HG02973 (cell line): ENCODE results near the gene PPP1R17.

Experiments
- ATAC-seq: cut with Tn5 transposase; IDR thresholded peaks from one replicate; pipeline ENCODE4 v1.9.1; 2021; ENCODE audit warnings: moderate library complexity; ENCODE audit not compliant: unreplicated experiment

The PPP1R17 gene

DNA sequence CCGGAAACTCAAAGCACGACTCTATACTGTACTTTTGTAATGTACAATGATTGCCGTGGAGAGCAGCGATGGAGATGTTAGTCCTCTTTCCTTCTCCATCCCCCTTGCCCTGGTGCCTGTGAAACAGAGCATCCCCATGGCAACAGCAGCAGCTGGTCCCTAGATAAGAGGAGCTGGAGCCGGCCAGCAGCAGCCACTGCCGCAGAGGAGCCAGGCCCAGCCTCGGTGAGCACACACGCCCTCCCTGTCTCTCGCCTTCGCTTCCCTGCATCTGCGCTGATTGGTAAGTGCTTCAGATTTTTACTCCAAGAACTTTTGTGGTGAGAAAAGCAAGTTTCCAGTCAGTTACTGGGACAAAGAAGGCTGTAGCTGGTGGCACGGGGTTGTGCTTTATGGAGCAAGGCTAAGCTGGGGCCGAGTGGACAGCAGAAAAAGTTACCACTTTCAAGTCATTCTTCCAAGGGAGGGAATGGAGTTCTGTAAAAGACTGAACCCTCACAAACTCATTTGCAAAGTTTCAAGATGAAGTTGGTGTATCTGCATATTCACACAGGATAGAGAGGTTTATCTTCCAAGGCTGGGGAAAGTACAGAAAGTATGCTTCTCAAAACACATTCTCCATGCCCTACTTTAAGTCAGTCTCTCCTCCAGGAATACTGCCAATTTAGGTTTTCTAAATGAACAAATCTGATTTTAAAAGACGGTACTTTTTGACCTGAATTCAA lies at the start of gene PPP1R17:
Gene PPP1R17 (plus strand): TSS at position 192 of the 725 bp plus-strand sequence. CDS start 5,227 bp downstream, outside the sequence.
- ATAC-seq = no peak

DNA sequence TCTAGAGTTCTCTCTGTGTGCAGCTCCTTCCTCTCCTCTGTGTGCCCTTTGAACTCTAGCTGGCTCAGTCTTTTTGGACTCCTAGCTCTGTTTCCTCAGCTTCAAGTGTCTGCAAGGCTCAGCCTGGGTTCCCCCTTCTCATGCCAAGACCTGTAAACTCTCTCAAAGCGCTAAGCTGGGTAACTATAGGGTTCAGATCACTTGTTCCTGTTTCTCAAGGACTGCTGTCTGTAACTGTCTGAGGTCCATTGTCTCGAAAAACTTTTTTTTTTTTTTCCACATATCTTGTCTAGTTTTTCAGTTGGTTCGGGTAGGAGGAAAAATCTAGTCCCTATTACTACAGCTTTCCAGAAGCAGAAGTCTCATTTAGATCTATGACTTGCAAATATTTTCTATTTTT lies 46.6 kb upstream of the PPP1R17 start:
- ATAC-seq = no peak

DNA sequence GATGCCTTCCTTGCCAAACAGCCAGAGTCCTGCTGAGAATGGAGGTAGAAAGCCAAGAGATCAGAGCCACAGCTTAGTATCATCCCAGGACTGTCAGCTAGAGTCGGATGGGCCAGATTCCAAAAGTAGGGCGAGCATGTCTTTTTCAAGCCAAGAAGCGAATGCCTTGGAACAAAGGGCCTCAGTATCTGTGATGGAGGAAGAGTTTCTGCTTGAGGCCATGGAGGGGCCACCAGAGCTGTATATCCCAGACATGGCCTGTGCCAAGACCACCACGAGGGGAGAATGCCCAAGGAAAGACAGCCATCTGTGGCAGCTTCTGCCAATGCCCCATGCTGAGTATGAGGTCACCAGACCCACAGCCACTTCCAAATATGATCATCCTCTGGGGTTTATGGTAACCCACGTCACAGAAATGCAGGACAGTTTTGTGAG lies 44.3 kb upstream of the PPP1R17 start:
- no peak for ATAC-seq

DNA sequence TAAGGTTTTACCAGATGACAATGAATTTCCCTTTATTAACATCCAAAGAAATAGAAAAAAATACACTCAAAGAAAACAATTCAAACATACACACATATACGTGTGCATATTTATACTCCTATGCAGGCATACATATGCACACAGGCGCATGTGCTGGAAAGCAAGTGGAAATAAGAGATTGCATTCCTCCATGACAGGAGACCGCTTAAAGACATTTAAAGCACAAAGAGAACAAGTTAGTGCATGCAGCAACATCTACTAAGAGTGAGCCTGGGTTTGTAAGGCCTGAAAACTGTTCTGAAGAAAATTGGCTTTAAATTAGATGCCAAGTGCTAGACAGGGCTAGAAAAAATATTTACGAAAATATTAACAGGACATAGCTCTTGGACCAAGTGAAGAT lies 40.1 kb upstream of the PPP1R17 start:
- ATAC-seq = no peak

DNA sequence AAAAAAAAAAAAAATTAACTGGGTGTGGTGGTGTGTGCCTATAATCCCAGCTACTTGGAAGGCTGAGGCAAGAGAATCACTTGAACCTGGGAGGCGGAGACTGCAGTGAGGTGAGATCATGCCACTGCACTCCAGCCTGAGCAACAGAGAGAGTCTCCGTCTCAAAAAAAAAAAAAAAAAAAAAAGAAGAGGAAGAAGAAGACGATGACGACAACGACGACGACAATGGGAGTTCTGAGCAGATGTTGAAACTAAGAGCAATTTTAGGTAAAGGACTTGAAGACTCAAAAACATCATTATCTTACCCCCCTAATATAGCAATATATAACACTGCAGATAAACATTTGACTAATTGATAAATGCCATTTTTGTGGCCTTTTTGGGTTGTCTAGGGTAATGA lies 39.5 kb upstream of the PPP1R17 start:
- no peak for ATAC-seq

DNA sequence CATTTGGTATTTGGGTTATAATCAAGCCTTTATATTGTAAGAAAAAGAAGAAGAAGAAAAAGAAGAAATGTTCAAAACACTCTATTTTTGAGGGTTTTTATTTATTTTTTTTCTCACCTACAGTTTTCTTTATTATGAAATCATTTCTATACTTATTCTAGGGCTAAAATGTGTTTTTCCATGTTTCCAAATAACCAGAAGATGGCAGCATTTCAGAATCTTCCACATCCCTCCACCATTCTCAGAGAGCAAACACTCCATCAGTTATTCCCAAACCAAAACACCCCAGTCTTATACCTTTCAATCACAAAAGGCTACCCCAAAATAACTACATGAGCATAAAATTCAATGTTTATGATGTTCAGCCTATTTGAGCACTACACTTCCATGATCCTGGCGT lies 38.7 kb upstream of the PPP1R17 start:
- ATAC-seq = no peak

DNA sequence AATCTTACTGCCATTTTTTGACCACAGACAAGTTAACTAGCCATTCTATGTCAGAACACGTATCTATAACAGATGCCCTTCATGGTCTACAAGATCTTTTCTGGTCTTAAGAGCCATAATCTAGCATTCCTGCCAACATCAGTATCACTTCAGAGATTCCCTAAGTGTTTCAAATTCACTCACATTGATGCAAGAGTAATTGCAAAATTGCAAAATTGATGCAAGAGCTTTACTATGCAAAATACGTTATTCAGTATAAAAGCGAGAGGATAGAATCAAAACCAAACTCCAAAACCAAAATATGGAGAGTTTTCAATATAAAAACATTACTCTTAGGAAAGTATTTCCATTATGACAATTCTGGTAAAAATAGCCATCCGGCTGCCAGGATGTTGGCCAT lies 38.1 kb upstream of the PPP1R17 start:
- no peak for ATAC-seq

DNA sequence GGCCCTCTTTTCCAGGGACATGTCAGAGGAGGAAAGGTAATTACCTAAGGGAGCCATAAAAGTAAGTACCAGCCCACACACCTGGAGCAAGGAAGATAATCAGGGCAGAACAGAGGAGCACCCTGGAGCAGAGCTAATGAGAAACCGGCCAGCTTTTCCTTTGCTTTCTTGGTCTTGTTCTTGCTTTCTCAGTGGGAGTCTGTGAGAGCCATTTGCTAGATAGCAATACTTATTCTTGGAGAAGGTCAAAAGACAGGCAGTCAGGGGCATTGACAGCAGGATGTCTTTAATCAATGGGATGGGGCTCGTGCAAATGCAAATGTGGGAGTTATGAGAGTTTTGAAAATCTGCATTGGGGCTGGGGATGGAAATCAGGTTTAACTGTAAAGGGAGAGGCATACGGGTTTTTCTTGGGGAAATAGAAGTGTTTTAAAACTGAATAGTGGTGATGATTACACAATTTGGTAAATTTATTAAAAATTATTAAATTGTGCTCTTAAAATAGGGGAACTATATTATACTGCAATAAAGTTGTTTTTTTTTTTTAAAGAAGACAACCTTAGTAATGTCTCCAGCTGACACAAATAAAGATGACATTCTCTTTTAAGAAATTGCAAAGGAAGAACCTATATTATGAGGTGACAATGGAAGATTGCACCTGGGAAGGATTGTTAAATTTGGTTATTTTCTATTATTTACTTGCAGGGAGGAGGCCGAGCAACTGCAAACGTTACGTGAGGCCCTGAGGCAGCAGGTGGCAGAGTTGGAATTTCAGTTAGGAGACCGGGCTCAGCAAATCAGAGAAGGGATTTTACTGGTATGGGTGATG lies 35.6 kb upstream of the PPP1R17 start:
- ATAC-seq = no peak

DNA sequence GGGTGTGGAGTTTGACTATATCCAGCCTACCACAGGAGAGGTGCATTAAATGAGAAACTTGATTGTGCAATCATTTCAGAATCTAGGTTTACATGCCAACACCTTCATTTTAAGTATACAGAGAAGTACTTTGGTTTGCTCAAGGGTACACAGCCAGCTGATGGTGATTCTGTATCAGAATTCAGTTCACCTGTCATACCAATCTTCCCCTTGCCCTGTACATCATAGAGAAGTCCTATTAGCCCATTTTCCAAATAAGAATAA lies 35.0 kb upstream of the PPP1R17 start:
- no peak for ATAC-seq

DNA sequence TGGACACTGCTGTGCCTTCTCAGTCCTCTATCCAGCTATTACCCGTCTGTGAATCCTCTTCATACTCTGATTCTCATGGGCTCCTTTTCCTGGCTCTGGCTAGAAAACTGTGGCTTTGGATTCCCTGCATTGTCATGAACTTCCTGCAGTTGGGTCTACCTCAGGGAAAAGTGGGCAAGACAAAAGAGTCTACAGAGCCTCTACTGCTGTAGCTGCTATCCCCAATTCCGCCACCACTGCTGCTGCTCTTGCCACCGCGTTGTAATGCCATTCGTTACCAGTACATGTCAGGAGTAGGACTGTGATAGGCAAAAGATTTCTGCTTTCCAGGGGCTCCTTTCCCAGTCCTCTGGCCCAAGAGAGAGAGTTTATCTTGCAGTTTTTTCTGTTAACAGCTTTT lies 23.9 kb upstream of the PPP1R17 start:
- no peak for ATAC-seq

DNA sequence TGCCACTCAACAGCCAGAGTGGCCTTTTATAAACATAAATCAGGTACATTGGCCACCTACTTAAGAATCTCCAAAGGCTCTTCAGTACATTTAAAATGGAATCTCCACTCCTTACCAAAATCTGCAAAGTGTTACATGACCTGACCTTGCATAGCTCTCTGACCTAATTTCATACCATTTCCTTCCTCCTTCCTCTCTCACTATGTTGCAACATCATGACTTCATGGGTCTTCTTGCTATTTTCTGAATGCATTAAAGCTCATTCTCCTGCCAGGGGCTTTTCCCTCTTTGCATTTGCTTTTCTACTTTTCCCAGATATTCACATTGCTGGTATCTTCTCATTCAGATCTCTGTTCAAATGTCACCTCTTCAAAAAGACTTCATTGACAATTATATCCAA lies 22.1 kb upstream of the PPP1R17 start:
- ATAC-seq = no peak

DNA sequence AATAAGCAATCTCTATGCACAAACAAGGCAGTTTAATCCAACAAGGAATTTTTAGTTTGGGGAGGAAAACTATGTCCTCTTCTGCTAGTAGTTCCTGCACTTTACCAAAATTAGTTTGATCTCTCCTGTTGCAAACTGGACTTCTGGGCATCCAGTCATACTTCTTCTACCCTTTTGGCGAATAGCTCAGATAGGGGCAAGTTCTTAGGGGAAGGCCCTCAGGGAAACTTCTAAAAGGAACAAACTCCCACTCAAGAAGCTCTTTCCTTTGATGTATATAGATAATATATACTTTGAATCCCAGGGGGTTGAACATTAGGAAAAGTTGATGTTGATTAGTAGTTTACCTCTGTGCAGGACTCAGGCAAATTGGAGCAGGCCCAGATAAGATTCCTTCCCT lies 21.5 kb upstream of the PPP1R17 start:
- no peak for ATAC-seq

DNA sequence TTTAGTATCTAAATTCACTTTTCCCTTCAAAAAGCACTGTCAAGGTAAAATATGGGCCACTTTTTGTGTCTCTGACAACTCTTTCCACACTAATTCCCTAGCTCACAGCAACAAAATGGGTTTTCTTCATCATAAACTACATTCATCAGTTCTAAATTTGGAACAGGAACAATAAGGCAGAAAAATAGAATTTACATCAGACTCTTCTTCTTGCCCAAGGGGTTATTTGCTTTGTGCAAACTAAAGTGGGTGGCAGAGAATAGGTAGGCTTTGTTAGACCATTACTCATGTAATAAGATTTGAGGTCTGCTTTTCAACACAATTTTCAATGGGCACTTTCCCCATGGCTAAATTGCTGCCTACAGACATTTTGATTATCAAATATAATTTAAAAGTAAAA lies 17.6 kb upstream of the PPP1R17 start:
- no peak for ATAC-seq

DNA sequence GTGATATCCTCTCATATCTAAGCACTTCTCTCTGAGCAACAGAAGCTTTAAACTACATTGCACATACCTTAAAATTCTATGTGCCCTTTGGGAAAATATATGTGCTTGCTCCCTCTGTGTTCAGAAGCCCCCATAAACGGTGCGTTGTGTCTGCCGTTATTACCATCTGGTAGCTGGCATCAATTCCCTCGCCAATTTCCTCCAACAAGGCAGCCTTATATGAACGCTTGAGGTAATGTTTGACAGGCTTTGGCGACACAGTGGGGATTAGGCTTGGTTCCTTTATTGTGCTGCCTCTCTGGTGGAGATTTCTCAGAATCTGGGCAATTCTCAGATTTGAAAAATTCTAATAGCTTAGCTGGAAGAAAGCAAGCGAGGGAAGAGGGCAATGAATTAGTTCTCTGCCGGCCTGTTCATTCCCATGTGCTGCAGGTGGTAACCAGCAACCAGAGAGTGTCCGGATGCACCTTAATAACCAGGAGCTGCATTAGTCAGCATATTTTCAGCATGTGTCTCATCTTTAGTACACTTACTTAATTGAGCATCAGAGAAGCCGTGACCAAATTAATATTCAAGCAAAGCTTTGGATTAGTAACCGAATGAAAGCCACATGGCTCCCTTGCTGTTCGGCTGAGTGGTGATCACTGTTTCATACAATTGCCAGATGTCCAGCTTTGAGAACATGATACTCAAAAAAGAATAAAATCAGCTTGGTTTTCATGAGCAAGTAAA lies 7.3 kb upstream of the PPP1R17 start:
- no peak for ATAC-seq

DNA sequence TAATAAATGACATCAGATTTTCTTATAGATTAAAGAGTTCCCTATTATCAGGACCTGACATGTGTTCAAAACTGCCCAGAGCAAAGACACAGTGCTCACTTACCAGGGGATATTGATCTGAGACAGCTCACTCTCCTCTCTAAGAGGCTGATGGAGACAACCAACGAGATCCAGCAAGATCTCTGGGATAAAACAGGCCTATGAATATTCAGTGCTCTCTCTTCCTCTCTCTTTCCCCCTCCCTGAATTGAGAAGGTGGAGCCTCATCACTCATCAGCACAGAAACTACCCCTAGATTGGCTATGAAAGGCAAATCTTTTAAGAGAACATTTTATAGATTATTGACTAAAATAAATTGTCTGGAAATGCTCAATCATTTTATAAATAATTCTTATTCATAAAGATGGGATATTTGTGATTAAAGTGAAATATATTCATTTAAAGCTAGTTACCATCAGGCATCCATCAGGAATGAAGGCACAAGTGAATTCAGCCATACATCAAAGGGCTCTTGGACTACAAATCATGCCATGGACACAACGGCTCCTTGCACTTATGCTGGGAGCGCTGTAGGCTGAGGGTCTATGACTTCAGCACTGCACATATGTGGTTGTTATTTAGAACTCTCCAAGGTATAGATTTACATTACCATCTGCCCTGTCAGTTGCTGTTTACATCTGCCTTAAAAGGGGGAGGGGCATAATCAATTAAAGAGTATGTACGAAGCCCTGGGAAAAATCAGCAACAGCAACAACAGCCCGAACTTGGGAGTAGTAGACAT lies 3.4 kb upstream of the PPP1R17 start:
- no peak for ATAC-seq

DNA sequence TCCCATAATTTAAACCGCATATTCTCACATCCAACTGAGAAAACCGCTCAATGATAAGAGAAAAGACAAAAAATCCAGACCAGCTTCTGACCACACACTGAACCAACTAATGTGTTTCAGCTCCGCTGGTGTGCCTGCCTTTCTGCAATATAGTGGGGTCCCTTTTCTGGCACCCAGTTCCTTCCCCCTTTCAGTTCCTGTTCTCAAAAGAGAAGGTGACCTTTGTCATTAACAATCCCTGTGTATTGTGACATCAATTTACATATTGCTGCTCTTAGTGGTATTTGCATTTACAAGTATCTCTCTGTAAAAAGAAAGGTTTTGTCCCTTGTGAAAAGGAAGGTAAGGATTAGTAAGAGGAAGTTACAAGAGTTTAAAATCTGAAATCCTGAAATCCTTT lies 1.4 kb downstream of the PPP1R17 start:
- no peak for ATAC-seq

DNA sequence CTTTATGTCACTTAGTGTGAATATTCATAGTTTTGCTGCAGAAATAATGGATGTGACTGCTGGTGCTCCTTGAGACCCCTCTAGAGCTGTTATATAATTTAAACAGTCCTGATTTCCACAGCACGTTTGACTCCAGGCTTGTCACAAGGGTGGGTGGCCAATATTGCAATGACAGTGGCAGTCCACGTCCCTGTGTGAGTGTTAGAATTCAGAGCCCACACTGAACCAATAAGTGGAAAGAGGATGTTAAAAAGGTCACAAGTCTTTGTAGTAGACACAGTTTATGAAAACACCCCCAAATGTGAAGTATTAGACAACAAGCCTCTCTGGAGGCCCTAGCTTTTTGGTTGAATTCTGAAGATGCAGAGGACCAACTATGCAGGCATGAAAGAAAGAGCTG lies 2.0 kb downstream of the PPP1R17 start:
- ATAC-seq = no peak

DNA sequence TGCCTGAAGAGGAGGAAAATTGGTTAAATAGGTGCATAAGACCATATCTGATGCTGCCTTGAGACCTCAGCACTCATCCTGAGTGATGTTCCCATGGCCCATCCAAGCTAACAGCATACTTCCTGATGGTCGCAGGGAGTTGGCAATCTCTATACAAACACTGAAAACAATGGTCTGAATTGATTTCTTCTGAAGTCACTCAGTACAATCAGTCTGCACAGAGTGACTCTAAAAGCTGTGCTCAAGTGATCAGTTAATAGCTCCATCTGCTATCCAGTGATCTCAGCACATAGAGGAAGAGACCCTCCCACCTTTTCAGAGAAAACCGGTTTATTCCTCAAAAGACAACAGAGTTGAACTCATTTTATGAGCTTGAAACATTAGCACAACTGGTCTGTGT lies 3.9 kb downstream of the PPP1R17 start:
- no peak for ATAC-seq

DNA sequence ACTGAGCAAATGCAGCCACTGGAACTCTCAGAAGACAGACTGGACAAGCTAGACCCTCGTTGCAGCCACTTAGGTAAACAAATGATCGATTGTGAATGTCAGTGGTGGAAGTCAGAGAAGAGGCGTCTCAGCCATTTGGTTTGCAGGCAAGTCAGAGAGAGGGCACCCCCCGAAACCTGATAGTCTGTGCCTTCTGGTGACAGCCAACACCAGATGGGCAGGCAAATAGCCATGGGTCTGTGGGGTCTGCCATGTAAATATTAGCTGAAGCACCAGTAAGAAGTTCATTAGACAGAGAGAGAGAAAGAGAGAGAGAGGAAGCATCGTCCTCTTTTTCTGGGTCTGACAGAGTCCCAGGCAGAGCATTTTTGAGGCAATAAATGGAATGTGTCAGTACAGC lies 5.4 kb downstream of the PPP1R17 start:
- no peak for ATAC-seq

DNA sequence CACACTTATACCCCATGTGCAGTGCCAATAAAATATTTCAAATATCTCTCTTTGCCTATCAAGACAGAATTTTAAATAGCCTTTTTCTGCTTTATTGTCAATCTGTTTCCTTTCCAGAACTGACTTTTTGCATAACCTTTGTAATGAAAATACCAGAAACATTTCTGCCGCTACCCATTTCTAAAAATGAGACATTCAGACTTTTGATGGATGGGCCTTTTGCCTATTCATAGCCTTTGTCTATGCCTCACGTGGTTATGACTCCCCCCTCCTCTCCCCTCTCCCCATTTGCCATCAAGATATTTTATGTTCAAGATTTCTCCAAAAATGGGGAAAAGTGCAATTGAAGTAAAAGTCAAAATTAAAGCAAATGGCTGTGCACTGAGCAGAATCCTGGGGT lies 5.9 kb downstream of the PPP1R17 start:
- ATAC-seq = no peak
